Subcutaneous abdominal adipose tissue (tissue), 5 donors: ENCODE results near the gene CHMP4B.

Source experiments
- H3K27ac ChIP-seq: one replicate; pipeline ENCODE4 v1.7.0; 2013; ENCODE audit warnings: low read depth, mild to moderate bottlenecking, inconsistent platforms, low read length, moderate library complexity
- H3K27me3 ChIP-seq, 5 donors: one replicate each; pipeline ENCODE4 v1.7.0; 2013; ENCODE audit warnings: low read length in 5 of 5, inconsistent platforms in 1 of 5; ENCODE audit not compliant: control insufficient read depth in 5 of 5, insufficient read depth in 4 of 5
- H3K36me3 ChIP-seq, 5 donors: one replicate each; pipeline ENCODE4 v1.7.0; 2013; ENCODE audit warnings: low read length in 5 of 5; ENCODE audit not compliant: control insufficient read depth in 5 of 5, insufficient read depth in 5 of 5
- H3K4me1 ChIP-seq, 5 donors: one replicate each; pipeline ENCODE4 v1.7.0; 2013; ENCODE audit warnings: low read length in 5 of 5, mild to moderate bottlenecking in 3 of 5, moderate library complexity in 1 of 5; ENCODE audit not compliant: control insufficient read depth in 5 of 5, insufficient read depth in 5 of 5
- H3K4me3 ChIP-seq, 5 donors: one replicate each; pipeline ENCODE4 v1.7.0; 2013; ENCODE audit warnings: low read length in 5 of 5, low read depth in 1 of 5
- H3K9ac ChIP-seq, 5 donors: one replicate each; pipeline ENCODE4 v1.7.0; 2013; ENCODE audit warnings: low read length in 5 of 5, mild to moderate bottlenecking in 4 of 5, moderate library complexity in 3 of 5
- H3K9me3 ChIP-seq, 5 donors: one replicate each; pipeline ENCODE4 v1.7.0; 2013; ENCODE audit warnings: low read length in 5 of 5; ENCODE audit not compliant: control insufficient read depth in 5 of 5
- donor health status: healthy.
- donor health status: healthy.
- donor health status: healthy.
- donor health status: healthy.
- donor health status: healthy.

Gene CHMP4B

DNA sequence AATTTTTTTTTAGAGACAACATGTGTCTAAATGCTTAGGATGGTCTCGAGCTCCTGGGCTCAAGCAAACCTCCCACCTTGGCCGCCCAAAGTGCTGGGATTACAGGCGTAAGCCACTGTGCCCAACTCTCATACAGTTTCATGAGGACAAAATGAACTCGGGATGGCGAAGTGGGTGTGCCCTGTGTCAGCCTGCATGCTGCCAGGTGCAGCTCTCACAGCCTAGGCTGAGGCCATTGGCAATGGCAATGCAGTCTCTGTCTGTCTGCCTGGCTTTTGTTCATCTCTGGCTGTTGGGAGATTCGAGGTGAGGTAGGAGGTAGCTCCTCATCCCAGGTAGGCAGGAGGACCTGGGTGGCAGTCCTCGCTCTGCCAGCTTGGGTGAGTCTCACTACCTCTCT, 88.0 kb downstream of the CHMP4B start:
- no peaks in the 10 kb centered on the region for H3K36me3 ChIP-seq
- no peaks in the 10 kb centered on the region for H3K4me1 ChIP-seq

DNA sequence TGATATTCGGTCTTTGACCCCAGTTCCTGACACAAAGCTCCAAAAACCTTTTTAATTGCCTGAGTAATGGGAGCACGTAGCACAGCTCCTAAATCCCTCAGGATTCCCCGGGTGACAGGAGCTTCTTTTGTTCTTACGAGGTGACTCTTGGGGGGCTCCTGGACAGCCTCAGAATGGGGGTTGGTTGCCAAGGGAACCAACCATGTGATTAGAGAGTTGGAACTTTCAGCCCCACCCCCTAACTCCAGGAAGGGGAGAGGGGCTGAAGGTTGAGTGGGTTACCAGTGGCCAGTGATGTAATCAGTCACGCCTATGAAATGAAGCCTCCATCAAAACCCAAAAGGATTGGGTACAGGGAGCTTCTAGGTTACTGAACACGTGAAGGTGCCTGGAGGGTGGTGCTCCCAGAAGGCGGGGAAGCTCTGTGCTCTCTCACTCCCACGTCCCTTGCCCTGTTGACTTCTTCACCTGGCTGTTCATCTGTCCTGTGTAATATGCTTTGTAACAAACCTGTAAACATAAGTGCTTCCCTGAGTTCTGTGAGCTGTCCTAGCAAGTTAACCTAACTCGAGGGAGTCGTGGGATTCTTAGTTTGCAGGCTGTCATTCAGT, 89.5 kb downstream of the CHMP4B start:
- Histone ChIP-seq H3K4me1 (no peaks in the 10 kb centered on the region), H3K27ac (no peak overlapping the region), H3K36me3 (no peaks in the 10 kb centered on the region), H3K9ac (no peak overlapping the region), H3K9me3 (no peaks in the 10 kb centered on the region), H3K4me3 (no peak overlapping the region), H3K27me3 (peaks cover 0 to 18% (median 5%) of the 10 kb centered on the region in 5 donors)

More for the DNA sequence above, 88.0 kb downstream of the CHMP4B start:
- no peaks in the 10 kb centered on the region for H3K9me3 ChIP-seq
- no peak overlapping the region for H3K4me3 ChIP-seq
- no peak overlapping the region for H3K9ac ChIP-seq
- H3K27ac ChIP-seq: no peak overlapping the region
- peaks cover 0 to 18% (median 5%) of the 10 kb centered on the region in 5 donors for H3K27me3 ChIP-seq

DNA sequence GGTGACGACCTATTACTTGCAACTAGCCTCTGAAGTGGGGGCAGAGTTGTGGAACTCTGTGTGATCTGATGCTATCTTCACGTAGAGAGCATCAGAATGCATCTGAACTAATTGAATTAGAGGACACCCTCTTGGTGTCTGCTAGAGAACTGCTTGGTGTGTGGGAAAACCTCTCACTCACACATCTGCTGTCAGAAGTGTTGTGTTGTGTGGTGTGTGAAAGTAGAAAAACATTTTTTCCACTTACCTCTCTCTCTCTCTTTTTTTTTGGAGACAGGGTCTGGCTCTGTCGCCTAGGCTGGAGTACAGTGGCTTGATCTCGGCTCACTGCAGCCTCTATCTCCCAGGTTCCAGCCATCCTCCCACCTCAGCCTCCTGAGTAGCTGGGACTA, 90.0 kb downstream of the CHMP4B start:
- no peak overlapping the region for H3K9ac ChIP-seq
- H3K4me1 ChIP-seq: no peaks in the 10 kb centered on the region
- H3K27ac ChIP-seq: no peak overlapping the region
- H3K27me3 ChIP-seq: peaks cover 0 to 18% (median 5%) of the 10 kb centered on the region in 5 donors
- H3K9me3 ChIP-seq: no peaks in the 10 kb centered on the region
- no peaks in the 10 kb centered on the region for H3K36me3 ChIP-seq
- no peak overlapping the region for H3K4me3 ChIP-seq

DNA sequence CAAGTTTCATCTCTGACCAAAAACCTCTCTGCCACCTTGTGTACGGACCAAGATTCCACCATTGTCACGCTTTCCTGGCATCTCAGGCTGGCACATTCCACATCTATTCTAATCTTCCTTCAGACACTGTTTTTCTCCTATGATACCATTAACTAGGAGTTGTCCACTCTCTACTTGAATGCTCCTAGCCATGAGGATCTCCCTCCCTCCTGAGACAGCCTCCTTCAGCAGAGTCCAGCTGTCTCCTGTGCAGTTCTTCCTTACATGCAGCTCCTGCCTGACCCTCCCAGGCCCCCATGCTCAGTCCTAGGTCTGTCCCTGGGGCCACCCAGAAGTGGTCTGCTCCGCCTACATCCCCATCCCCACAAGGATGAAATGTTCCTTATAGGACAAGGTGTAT, 90.9 kb downstream of the CHMP4B start:
- Histone ChIP-seq H3K9me3 (no peaks in the 10 kb centered on the region), H3K4me1 (no peaks in the 10 kb centered on the region), H3K27me3 (peaks cover 0 to 18% (median 5%) of the 10 kb centered on the region in 5 donors), H3K4me3 (no peak overlapping the region), H3K27ac (no peak overlapping the region), H3K9ac (no peak overlapping the region), H3K36me3 (no peaks in the 10 kb centered on the region)
